Astrocyte (in vitro differentiated cells and primary cell): ENCODE measurements around the gene VEPH1. TPM values are rescaled to one million over a fixed set of nuclear protein-coding genes. Genes with fewer than 3 reads are reported as not detected.

Experiments
- DNase-seq: peaks from one replicate; pipeline ENCODE4 v3.0.0-alpha.2; 2010; ENCODE audit warnings: low read depth
- FAIRE-seq: peaks from 2 replicates; lab custom pipeline; 2011; peaks lifted over from hg19 to GRCh38; lab: Jason Lieb, UNC
- H2AFZ ChIP-seq: 2 replicates; pipeline ENCODE4 v1.6.0; 2012; ENCODE audit warnings: low read depth, low read length, inconsistent platforms
- H3K27ac ChIP-seq: 2 replicates; pipeline ENCODE4 v1.5.1; 2011; ENCODE audit warnings: low read depth, low read length, inconsistent platforms
- H3K27me3 ChIP-seq: 2 replicates; pipeline ENCODE4 v1.6.0; 2011; ENCODE audit warnings: low read length, inconsistent platforms; ENCODE audit not compliant: insufficient read depth
- H3K36me3 ChIP-seq: 2 replicates; pipeline ENCODE4 v1.5.1; 2011; ENCODE audit warnings: low read length, inconsistent platforms; ENCODE audit not compliant: insufficient read depth
- H3K4me1 ChIP-seq: 2 replicates; pipeline ENCODE4 v1.5.1; 2011; ENCODE audit warnings: low read length, inconsistent platforms; ENCODE audit not compliant: insufficient read depth
- H3K4me2 ChIP-seq: 2 replicates; pipeline ENCODE4 v1.6.0; 2012; ENCODE audit warnings: low read length, inconsistent platforms
- H3K4me3 ChIP-seq: 2 replicates; pipeline ENCODE4 v1.5.1; 2011; ENCODE audit warnings: low read depth, mild to moderate bottlenecking, low read length, inconsistent platforms; ENCODE audit not compliant: insufficient read depth
- H3K79me2 ChIP-seq: 2 replicates; pipeline ENCODE4 v1.6.0; 2012; ENCODE audit warnings: mild to moderate bottlenecking, low read length, inconsistent platforms; ENCODE audit not compliant: insufficient read depth
- H3K9ac ChIP-seq: 2 replicates; pipeline ENCODE4 v1.6.0; 2012; ENCODE audit warnings: mild to moderate bottlenecking, low read length, inconsistent platforms
- H3K9me3 ChIP-seq: 2 replicates; pipeline ENCODE4 v1.5.1; 2012; ENCODE audit warnings: low read depth, mild to moderate bottlenecking, low read length, inconsistent platforms; ENCODE audit not compliant: insufficient read depth
- H4K20me1 ChIP-seq: 2 replicates; pipeline ENCODE4 v1.6.0; 2012; ENCODE audit warnings: low read length, inconsistent platforms; ENCODE audit not compliant: insufficient read depth
- H3K27ac Mint-ChIP-seq: one replicate; pipeline ENCODE4 v1.8.0; 2021; ENCODE audit warnings: mild to moderate bottlenecking, mixed read lengths; ENCODE audit not compliant: unreplicated experiment
- H3K27me3 Mint-ChIP-seq: one replicate; pipeline ENCODE4 v1.8.0; 2021; ENCODE audit warnings: low read depth, mixed read lengths; ENCODE audit not compliant: unreplicated experiment
- H3K36me3 Mint-ChIP-seq: one replicate; pipeline ENCODE4 v1.8.0; 2021; ENCODE audit warnings: low read depth, mixed read lengths; ENCODE audit not compliant: unreplicated experiment
- H3K4me1 Mint-ChIP-seq: one replicate; pipeline ENCODE4 v1.8.0; 2021; ENCODE audit warnings: low read depth, mixed read lengths; ENCODE audit not compliant: unreplicated experiment
- H3K4me3 Mint-ChIP-seq: one replicate; pipeline ENCODE4 v1.8.0; 2021; ENCODE audit warnings: mild to moderate bottlenecking, moderate library complexity, mixed read lengths; ENCODE audit not compliant: unreplicated experiment
- H3K9me3 Mint-ChIP-seq: one replicate; pipeline ENCODE4 v1.8.0; 2021; ENCODE audit warnings: mild to moderate bottlenecking, mixed read lengths; ENCODE audit not compliant: unreplicated experiment
- EZH2 ChIP-seq: IDR thresholded peaks from 2 replicates; pipeline ENCODE4 v1.6.1; 2012; ENCODE audit warnings: mild to moderate bottlenecking, low read length, inconsistent platforms; ENCODE audit not compliant: insufficient read depth
- total RNA-seq: library from RNA; stranded (reverse); gene quantifications from 2 replicates; pipeline ENCODE4 v1.2.1, GENCODE V29; 2021
- TF ChIP-seq, protein P1 (sequence below): IDR thresholded peaks from 2 replicates; pipeline ENCODE4 v1.5.1; 2011; ENCODE audit warnings: low read depth, mild to moderate bottlenecking, inconsistent platforms, low read length, moderate library complexity; ENCODE audit not compliant: insufficient read depth

VEPH1 gene
- total RNA-seq, 1 donor from 2014 or later: 9.4 TPM

DNA sequence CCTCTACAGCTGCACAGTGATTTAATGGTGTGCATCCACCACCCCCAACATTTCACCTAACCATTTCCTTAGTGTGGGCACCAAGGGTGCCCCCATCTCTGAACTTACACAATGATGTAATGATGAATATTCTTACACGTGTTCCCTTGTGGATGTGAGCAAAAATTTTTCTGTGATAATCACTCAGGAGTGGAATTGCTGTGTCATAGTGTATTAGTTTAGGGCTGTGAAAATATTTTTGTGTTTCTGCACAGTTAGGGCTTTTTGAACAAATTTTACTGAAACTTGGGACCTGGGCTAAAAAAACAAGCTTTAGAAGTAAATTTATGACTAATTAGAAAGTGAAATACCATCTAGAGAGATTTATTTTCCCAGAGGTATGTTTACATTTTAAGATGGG lies 208.7 kb downstream of the VEPH1 start:
- no peaks in the 10 kb centered on the region for H3K9me3 Mint-ChIP-seq
- DNase-seq: peak; percentile 20
- H3K36me3 Mint-ChIP-seq: no peaks in the 10 kb centered on the region
- Histone ChIP-seq H3K4me1 (peaks cover 15% of the 10 kb centered on the region), H3K27ac (peak overlapping the region; percentile 21), H3K4me3 (no peak overlapping the region), H3K79me2 (no peaks in the 10 kb centered on the region), H4K20me1 (no peaks in the 10 kb centered on the region), H3K4me2 (peak overlapping the region; percentile 15), H3K9ac (no peak overlapping the region), H3K27me3 (no peaks in the 10 kb centered on the region), H3K36me3 (no peaks in the 10 kb centered on the region), H3K9me3 (no peaks in the 10 kb centered on the region), H2AFZ (no peak overlapping the region)
- H3K27me3 Mint-ChIP-seq: no peaks in the 10 kb centered on the region
- no peak for FAIRE-seq
- peaks cover 13% of the 10 kb centered on the region for H3K4me1 Mint-ChIP-seq
- TF ChIP-seq EZH2: no peak
- TF ChIP-seq, protein P1, sequence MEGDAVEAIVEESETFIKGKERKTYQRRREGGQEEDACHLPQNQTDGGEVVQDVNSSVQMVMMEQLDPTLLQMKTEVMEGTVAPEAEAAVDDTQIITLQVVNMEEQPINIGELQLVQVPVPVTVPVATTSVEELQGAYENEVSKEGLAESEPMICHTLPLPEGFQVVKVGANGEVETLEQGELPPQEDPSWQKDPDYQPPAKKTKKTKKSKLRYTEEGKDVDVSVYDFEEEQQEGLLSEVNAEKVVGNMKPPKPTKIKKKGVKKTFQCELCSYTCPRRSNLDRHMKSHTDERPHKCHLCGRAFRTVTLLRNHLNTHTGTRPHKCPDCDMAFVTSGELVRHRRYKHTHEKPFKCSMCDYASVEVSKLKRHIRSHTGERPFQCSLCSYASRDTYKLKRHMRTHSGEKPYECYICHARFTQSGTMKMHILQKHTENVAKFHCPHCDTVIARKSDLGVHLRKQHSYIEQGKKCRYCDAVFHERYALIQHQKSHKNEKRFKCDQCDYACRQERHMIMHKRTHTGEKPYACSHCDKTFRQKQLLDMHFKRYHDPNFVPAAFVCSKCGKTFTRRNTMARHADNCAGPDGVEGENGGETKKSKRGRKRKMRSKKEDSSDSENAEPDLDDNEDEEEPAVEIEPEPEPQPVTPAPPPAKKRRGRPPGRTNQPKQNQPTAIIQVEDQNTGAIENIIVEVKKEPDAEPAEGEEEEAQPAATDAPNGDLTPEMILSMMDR: no peak
- H3K27ac Mint-ChIP-seq: peak overlapping the region; percentile 89
- H3K4me3 Mint-ChIP-seq: no peak overlapping the region

DNA sequence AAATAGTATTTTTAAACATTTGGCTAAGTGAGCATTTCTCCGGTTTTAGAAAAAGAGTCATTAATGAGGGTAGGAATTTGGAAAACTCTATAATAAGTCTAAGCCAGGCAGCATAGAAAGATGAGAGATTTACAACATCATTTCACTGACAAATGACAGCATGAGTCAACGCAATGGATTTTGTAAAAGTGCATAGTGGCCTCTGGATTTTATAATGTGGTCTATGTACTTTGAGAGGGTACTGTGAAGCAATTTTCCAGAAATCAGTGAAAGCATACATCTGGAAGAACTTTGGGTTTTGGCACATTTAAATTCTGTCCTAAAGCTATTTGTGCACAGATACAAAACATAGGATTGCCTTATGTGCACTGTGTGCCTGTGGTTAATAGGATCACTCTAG lies 212.4 kb downstream of the VEPH1 start:
- TF ChIP-seq, protein P1: no peak
- TF ChIP-seq EZH2: no peak
- H3K4me1 ChIP-seq: peaks cover 15% of the 10 kb centered on the region
- no peak overlapping the region for H3K9ac ChIP-seq
- H3K27me3 ChIP-seq: no peaks in the 10 kb centered on the region
- no peak overlapping the region for H3K4me2 ChIP-seq
- FAIRE-seq: peak; percentile 97
- H3K4me1 Mint-ChIP-seq: peaks cover 13% of the 10 kb centered on the region
- no peaks in the 10 kb centered on the region for H3K36me3 Mint-ChIP-seq
- H3K4me3 Mint-ChIP-seq: no peak overlapping the region
- no peak overlapping the region for H3K27ac Mint-ChIP-seq
- H3K27ac ChIP-seq: no peak overlapping the region
- H3K9me3 ChIP-seq: no peaks in the 10 kb centered on the region
- no peaks in the 10 kb centered on the region for H3K79me2 ChIP-seq
- H3K9me3 Mint-ChIP-seq: no peaks in the 10 kb centered on the region
- no peaks in the 10 kb centered on the region for H3K36me3 ChIP-seq
- peak; percentile 78 for DNase-seq
- no peak overlapping the region for H3K4me3 ChIP-seq
- no peak overlapping the region for H2AFZ ChIP-seq
- H4K20me1 ChIP-seq: no peaks in the 10 kb centered on the region
- H3K27me3 Mint-ChIP-seq: no peaks in the 10 kb centered on the region

DNA sequence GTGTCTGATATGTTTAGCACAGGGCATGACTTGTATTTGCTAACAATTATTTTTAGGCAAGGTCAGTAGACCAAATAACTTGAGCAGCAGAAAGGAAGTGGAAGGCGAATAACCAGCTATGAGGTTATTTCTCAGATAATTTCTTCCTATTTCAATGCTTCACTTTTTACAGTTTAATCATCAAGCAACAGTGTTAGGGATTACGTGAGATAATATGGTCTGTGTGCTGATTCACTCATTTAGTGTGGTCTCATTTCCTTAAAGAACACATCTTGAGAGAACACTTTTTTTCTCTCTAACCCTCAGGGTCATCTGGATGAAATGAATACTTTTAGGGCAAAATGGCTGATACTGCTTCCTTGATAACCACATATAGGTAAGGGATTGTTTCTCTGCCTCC lies 217.2 kb downstream of the VEPH1 start:
- no peaks in the 10 kb centered on the region for H4K20me1 ChIP-seq
- DNase-seq: no peak
- H3K36me3 ChIP-seq: no peaks in the 10 kb centered on the region
- H3K4me2 ChIP-seq: no peak overlapping the region
- no peaks in the 10 kb centered on the region for H3K27me3 ChIP-seq
- H3K9ac ChIP-seq: no peak overlapping the region
- H3K27ac ChIP-seq: no peak overlapping the region
- no peaks in the 10 kb centered on the region for H3K36me3 Mint-ChIP-seq
- no peak overlapping the region for H3K4me3 ChIP-seq
- TF ChIP-seq, protein P1: no peak
- no peak for TF ChIP-seq EZH2
- no peak for FAIRE-seq
- no peaks in the 10 kb centered on the region for H3K9me3 Mint-ChIP-seq
- H3K79me2 ChIP-seq: no peaks in the 10 kb centered on the region
- no peaks in the 10 kb centered on the region for H3K9me3 ChIP-seq
- H3K4me1 ChIP-seq: peaks cover 6% of the 10 kb centered on the region
- H2AFZ ChIP-seq: no peak overlapping the region
- H3K27ac Mint-ChIP-seq: no peak overlapping the region
- peaks cover 12% of the 10 kb centered on the region for H3K4me1 Mint-ChIP-seq
- H3K4me3 Mint-ChIP-seq: no peak overlapping the region
- no peaks in the 10 kb centered on the region for H3K27me3 Mint-ChIP-seq
